Astrocyte (in vitro differentiated cells and primary cell): ENCODE measurements around the gene OR52W1. TPM values are rescaled to one million over a fixed set of nuclear protein-coding genes. Genes with fewer than 3 reads are reported as not detected.

Experiments
- DNase-seq: peaks from one replicate; pipeline ENCODE4 v3.0.0-alpha.2; 2010; ENCODE audit warnings: low read depth
- FAIRE-seq: peaks from 2 replicates; lab custom pipeline; 2011; peaks lifted over from hg19 to GRCh38; lab: Jason Lieb, UNC
- H2AFZ ChIP-seq: 2 replicates; pipeline ENCODE4 v1.6.0; 2012; ENCODE audit warnings: low read depth, low read length, inconsistent platforms
- H3K27ac ChIP-seq: 2 replicates; pipeline ENCODE4 v1.5.1; 2011; ENCODE audit warnings: low read depth, low read length, inconsistent platforms
- H3K27me3 ChIP-seq: 2 replicates; pipeline ENCODE4 v1.6.0; 2011; ENCODE audit warnings: low read length, inconsistent platforms; ENCODE audit not compliant: insufficient read depth
- H3K36me3 ChIP-seq: 2 replicates; pipeline ENCODE4 v1.5.1; 2011; ENCODE audit warnings: low read length, inconsistent platforms; ENCODE audit not compliant: insufficient read depth
- H3K4me1 ChIP-seq: 2 replicates; pipeline ENCODE4 v1.5.1; 2011; ENCODE audit warnings: low read length, inconsistent platforms; ENCODE audit not compliant: insufficient read depth
- H3K4me2 ChIP-seq: 2 replicates; pipeline ENCODE4 v1.6.0; 2012; ENCODE audit warnings: low read length, inconsistent platforms
- H3K4me3 ChIP-seq: 2 replicates; pipeline ENCODE4 v1.5.1; 2011; ENCODE audit warnings: low read depth, mild to moderate bottlenecking, low read length, inconsistent platforms; ENCODE audit not compliant: insufficient read depth
- H3K79me2 ChIP-seq: 2 replicates; pipeline ENCODE4 v1.6.0; 2012; ENCODE audit warnings: mild to moderate bottlenecking, low read length, inconsistent platforms; ENCODE audit not compliant: insufficient read depth
- H3K9ac ChIP-seq: 2 replicates; pipeline ENCODE4 v1.6.0; 2012; ENCODE audit warnings: mild to moderate bottlenecking, low read length, inconsistent platforms
- H3K9me3 ChIP-seq: 2 replicates; pipeline ENCODE4 v1.5.1; 2012; ENCODE audit warnings: low read depth, mild to moderate bottlenecking, low read length, inconsistent platforms; ENCODE audit not compliant: insufficient read depth
- H4K20me1 ChIP-seq: 2 replicates; pipeline ENCODE4 v1.6.0; 2012; ENCODE audit warnings: low read length, inconsistent platforms; ENCODE audit not compliant: insufficient read depth
- H3K27ac Mint-ChIP-seq: one replicate; pipeline ENCODE4 v1.8.0; 2021; ENCODE audit warnings: mild to moderate bottlenecking, mixed read lengths; ENCODE audit not compliant: unreplicated experiment
- H3K27me3 Mint-ChIP-seq: one replicate; pipeline ENCODE4 v1.8.0; 2021; ENCODE audit warnings: low read depth, mixed read lengths; ENCODE audit not compliant: unreplicated experiment
- H3K36me3 Mint-ChIP-seq: one replicate; pipeline ENCODE4 v1.8.0; 2021; ENCODE audit warnings: low read depth, mixed read lengths; ENCODE audit not compliant: unreplicated experiment
- H3K4me1 Mint-ChIP-seq: one replicate; pipeline ENCODE4 v1.8.0; 2021; ENCODE audit warnings: low read depth, mixed read lengths; ENCODE audit not compliant: unreplicated experiment
- H3K4me3 Mint-ChIP-seq: one replicate; pipeline ENCODE4 v1.8.0; 2021; ENCODE audit warnings: mild to moderate bottlenecking, moderate library complexity, mixed read lengths; ENCODE audit not compliant: unreplicated experiment
- H3K9me3 Mint-ChIP-seq: one replicate; pipeline ENCODE4 v1.8.0; 2021; ENCODE audit warnings: mild to moderate bottlenecking, mixed read lengths; ENCODE audit not compliant: unreplicated experiment
- CTCF ChIP-seq: IDR thresholded peaks from 2 replicates; pipeline ENCODE4 v1.5.1; 2011; ENCODE audit warnings: low read depth, mild to moderate bottlenecking, inconsistent platforms, low read length, moderate library complexity; ENCODE audit not compliant: insufficient read depth
- EZH2 ChIP-seq: IDR thresholded peaks from 2 replicates; pipeline ENCODE4 v1.6.1; 2012; ENCODE audit warnings: mild to moderate bottlenecking, low read length, inconsistent platforms; ENCODE audit not compliant: insufficient read depth
- total RNA-seq: library from RNA; stranded (reverse); gene quantifications from 2 replicates; pipeline ENCODE4 v1.2.1, GENCODE V29; 2021

Gene OR52W1
- total RNA-seq, 1 donor from 2014 or later, result not detected

GRCh38 chr11:6156628-6157359 is 42.2 kb upstream of the OR52W1 start:
- Histone ChIP-seq H3K27me3 (no peaks in the 10 kb centered on the region), H3K27ac (no peak overlapping the region), H3K4me2 (no peak overlapping the region), H4K20me1 (no peaks in the 10 kb centered on the region), H3K36me3 (no peaks in the 10 kb centered on the region), H3K9ac (no peak overlapping the region), H3K9me3 (no peaks in the 10 kb centered on the region), H3K4me1 (no peaks in the 10 kb centered on the region), H3K79me2 (no peaks in the 10 kb centered on the region), H2AFZ (no peak overlapping the region), H3K4me3 (no peak overlapping the region)
- H3K27ac Mint-ChIP-seq, result no peak overlapping the region
- TF ChIP-seq CTCF (no peak), EZH2 (no peak)
- no peaks in the 10 kb centered on the region for H3K36me3 Mint-ChIP-seq
- H3K27me3 Mint-ChIP-seq, result no peaks in the 10 kb centered on the region
- H3K4me1 Mint-ChIP-seq, result peaks cover 9% of the 10 kb centered on the region
- no peaks in the 10 kb centered on the region for H3K9me3 Mint-ChIP-seq
- H3K4me3 Mint-ChIP-seq, result no peak overlapping the region
- FAIRE-seq, result no peak
- DNase-seq, result no peak

- Mint-ChIP-seq H3K4me1 (no peaks in the 10 kb centered on the region), H3K9me3 (no peaks in the 10 kb centered on the region), H3K4me3 (no peak within 1 kb of the TSS), H3K36me3 (no peaks in the 10 kb centered on the region), H3K27ac (no peak within 1 kb of the TSS), H3K27me3 (peaks cover 5% of the 10 kb centered on the region)
- H3K4me3 ChIP-seq, result no peak within 1 kb of the TSS
- no peaks in the 10 kb centered on the region for H3K36me3 ChIP-seq
- H3K27ac ChIP-seq, result no peak within 1 kb of the TSS
- TF ChIP-seq CTCF, result no peak
- TF ChIP-seq EZH2, result no peak
- H3K9ac ChIP-seq, result no peak within 1 kb of the TSS
- H3K4me1 ChIP-seq, result no peaks in the 10 kb centered on the region
- FAIRE-seq (no peak), DNase-seq (no peak)
- H2AFZ ChIP-seq, result no peak within 1 kb of the TSS
- H3K9me3 ChIP-seq, result no peaks in the 10 kb centered on the region
- no peaks in the 10 kb centered on the region for H4K20me1 ChIP-seq
- no peaks in the 10 kb centered on the region for H3K27me3 ChIP-seq
- H3K4me2 ChIP-seq, result no peak within 1 kb of the TSS
- H3K79me2 ChIP-seq, result no peaks in the 10 kb centered on the region
These were observed 28.8 kb upstream of the OR52W1 start, which contains the start of gene OR52B2 for GRCh38 chr11:6170226-6170625. Gene OR52B2 (minus strand): TSS chr11:6170326. CDS start chr11:6170326, 0 bp downstream.

- Mint-ChIP-seq H3K9me3 (peaks cover 2% of the 10 kb centered on the region), H3K27ac (no peak overlapping the region), H3K36me3 (no peaks in the 10 kb centered on the region), H3K27me3 (no peaks in the 10 kb centered on the region), H3K4me3 (no peak overlapping the region), H3K4me1 (no peaks in the 10 kb centered on the region)
- Histone ChIP-seq H3K9me3 (no peaks in the 10 kb centered on the region), H3K9ac (no peak overlapping the region), H3K27ac (no peak overlapping the region), H4K20me1 (no peaks in the 10 kb centered on the region), H3K4me2 (no peak overlapping the region), H3K4me3 (no peak overlapping the region), H3K36me3 (no peaks in the 10 kb centered on the region), H3K4me1 (no peaks in the 10 kb centered on the region), H2AFZ (no peak overlapping the region), H3K27me3 (no peaks in the 10 kb centered on the region), H3K79me2 (no peaks in the 10 kb centered on the region)
- DNase-seq (no peak), FAIRE-seq (no peak)
- TF ChIP-seq EZH2 (no peak), CTCF (no peak)
These were observed 23.6 kb upstream of the OR52W1 start for GRCh38 chr11:6175440-6175839.
